Measurements from ENCODE around the gene RHEX.
A peak's percentile ranks its signal among the peaks of the same experiment; 100 is the strongest.

The RHEX gene

DNA sequence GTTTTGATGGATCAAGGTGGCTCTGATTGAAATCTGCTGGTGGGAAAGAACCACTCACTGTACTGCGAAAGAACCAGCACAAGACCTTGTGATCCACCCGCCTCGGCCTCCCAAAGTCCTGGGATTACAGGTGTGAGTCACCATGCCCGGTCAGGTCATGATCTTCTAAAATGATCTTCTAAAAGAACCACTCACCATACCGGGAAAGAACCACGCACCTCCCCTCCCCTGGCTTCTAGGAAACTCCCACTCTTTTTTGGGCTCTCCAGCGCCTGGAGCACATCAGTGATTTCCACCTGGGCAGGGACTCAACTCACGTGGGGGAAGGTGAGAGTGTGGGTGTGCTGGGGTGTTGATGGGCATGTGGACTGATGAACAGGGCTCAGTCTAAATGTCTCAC is 41.9 kb upstream of the RHEX start:
- no peak for DNase-seq (ENCODE audit: low read depth)
- no peak overlapping the region for H3K4me3 ChIP-seq (ENCODE audit: low read depth, low read length)
- TF ChIP-seq CTCF (IDR thresholded peaks at IDR 0.05; ENCODE audit: insufficient read depth, low read depth, low read length, missing control alignments) = no peak

DNA sequence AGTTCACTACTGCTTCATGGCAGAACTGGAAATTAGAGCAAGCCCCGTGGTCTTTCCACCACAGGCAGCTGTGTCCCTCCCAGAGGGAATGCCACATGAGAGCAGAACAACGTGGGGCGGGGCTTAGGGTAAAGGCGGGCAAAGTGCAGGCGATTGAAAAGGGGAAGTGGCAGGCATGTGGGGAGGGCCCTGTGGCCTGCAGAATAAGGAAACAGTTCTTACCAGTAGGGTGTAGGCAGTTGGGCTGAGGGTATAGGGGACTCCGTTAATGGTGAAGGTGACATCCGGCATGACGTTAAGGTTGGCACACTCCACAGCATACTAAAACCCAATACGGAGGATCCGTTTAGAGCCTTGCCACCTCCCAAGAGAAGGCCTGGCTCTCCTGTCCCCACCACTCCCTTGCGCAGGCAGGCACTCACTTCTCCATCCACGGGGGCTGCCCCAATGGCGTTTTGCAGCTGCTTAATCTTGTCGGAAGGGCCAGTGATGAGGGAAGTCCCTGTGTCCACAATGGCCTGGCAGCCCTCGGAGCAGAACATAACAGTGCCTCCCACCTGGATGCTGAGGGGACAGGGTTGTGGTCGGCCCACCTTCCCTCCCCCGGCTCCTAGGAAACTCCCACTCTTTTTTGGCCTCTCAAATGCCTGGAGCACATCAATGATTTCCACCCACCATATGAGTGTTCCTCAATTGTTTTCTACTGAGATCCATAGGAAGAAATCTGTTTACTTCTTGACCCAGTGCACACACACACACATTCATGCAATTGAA is 40.7 kb upstream of the RHEX start:
- H3K4me3 ChIP-seq (ENCODE audit: low read depth, low read length) = no peak overlapping the region
- DNase-seq (ENCODE audit: low read depth) = peak; percentile 80
- TF ChIP-seq CTCF (IDR thresholded peaks at IDR 0.05; ENCODE audit: insufficient read depth, low read depth, low read length, missing control alignments) = no peak

DNA sequence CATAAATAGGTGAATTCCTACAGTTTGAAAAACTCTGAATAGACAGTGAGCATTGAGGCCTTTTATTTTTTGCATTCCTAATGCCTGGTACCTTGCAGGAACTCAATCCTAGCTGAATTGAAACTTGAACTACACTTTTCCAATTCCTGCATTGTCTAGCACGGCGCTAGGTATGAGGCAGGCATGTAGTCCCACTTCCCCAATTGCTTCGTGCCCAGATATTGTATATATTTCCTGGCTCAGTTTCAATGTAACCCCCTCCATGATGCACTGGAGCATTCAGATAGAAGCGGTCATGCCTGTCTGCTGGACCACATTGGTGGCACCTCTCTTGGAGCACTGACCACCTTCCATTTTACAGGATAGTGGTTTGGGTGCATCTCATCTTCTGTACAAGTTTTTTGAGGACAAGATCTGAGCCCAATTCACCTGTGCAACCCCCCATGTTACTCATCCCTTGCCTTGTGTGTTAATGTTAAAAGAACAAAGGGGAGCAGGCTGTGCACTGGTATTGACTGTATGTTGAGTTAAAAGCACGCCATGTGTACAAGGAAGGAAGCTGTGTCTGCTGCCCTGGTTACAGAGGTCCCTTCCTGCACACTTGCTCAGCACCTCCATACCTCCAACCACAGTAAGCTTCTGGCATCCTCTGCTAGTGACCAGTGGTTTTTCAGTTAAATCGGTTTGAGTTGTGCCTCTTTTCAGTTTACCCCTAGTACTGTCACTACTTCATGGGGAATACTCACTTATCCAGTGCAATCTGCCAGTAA is 39.8 kb upstream of the RHEX start:
- H3K4me3 ChIP-seq (ENCODE audit: low read depth, low read length) = no peak overlapping the region
- TF ChIP-seq CTCF (IDR thresholded peaks at IDR 0.05; ENCODE audit: insufficient read depth, low read depth, low read length, missing control alignments) = no peak
- no peak for DNase-seq (ENCODE audit: low read depth)

GRCh38 chr1:206014601-206015000 is 38.4 kb upstream of the RHEX start:
- no peak for TF ChIP-seq CTCF (IDR thresholded peaks at IDR 0.05; ENCODE audit: insufficient read depth, low read depth, low read length, missing control alignments)
- no peak overlapping the region for H3K4me3 ChIP-seq (ENCODE audit: low read depth, low read length)
- DNase-seq (ENCODE audit: low read depth) = no peak

DNA sequence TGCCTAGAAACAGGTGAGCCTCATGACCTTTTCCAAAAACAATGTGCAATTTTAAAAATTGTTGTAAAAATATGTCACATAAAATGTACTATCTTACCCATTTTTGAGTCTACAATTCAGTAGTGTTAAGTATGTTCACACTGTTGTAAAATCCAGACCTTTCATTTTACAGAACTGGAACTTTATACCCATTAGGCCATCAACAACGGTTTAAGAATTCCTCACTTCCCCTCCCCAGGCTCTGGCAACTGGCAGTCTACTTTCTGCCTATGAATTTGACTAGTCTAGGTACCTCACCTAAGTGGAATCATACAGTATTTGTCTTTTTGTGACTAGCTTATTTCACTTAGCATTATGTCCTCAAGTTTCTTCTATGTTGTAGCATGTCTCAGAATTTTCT is 37.9 kb upstream of the RHEX start:
- no peak overlapping the region for H3K4me3 ChIP-seq (ENCODE audit: low read depth, low read length)
- DNase-seq (ENCODE audit: low read depth) = no peak
- TF ChIP-seq CTCF (IDR thresholded peaks at IDR 0.05; ENCODE audit: insufficient read depth, low read depth, low read length, missing control alignments) = no peak

GRCh38 chr1:206020393-206021007 is 32.5 kb upstream of the RHEX start:
- no peak for TF ChIP-seq CTCF (IDR thresholded peaks at IDR 0.05; ENCODE audit: insufficient read depth, low read depth, low read length, missing control alignments)
- H3K4me3 ChIP-seq (ENCODE audit: low read depth, low read length) = no peak overlapping the region
- no peak for DNase-seq (ENCODE audit: low read depth)
